ENCODE measurements around the gene ATP13A3. TPM values are rescaled to one million over a fixed set of nuclear protein-coding genes. Genes with fewer than 3 reads are reported as not detected.

Gene ATP13A3
- total and polyA plus RNA-seq, 2 of the 4 experiments (the other 2 are of a cell fraction) = 48.1 to 154 TPM

GRCh38 chr3:194392576-194392975, 94.2 kb downstream of the ATP13A3 start:
- Histone ChIP-seq H3K4me2 (ENCODE audit: low read depth, low read length) (no peak overlapping the region), H2AK5ac (ENCODE audit: low read depth, low read length) (no peak overlapping the region), H3K4me3 (ENCODE audit: insufficient read depth, low read depth, low read length) (no peak overlapping the region), H3K9ac (ENCODE audit: low read depth, low read length) (no peak overlapping the region), H3K9me3 (ENCODE audit: control insufficient read depth, insufficient read depth, low read length) (no peaks in the 10 kb centered on the region; the same call in none of the 2 replicates), H3K4me1 (ENCODE audit: control insufficient read depth, insufficient read depth, low read length) (peaks cover 8% of the 10 kb centered on the region), H3K14ac (replicated peaks; ENCODE audit: low read depth, low read length) (no peak overlapping the region), H2BK20ac (ENCODE audit: low read depth, low read length) (no peak overlapping the region), H4K8ac (ENCODE audit: low read depth in 2 of 2, low read length in 2 of 2) (no peak overlapping the region), H4K20me1 (ENCODE audit: insufficient read depth, low read length) (no peaks in the 10 kb centered on the region), H3K27ac (ENCODE audit: insufficient read depth, low read length) (no peak overlapping the region), H2BK120ac (ENCODE audit: low read depth, low read length) (no peak overlapping the region), H3K56ac (ENCODE audit: extremely low read depth, insufficient read depth, low read length) (no peak overlapping the region), H4K5ac (ENCODE audit: low read depth, low read length) (no peak overlapping the region), H3K18ac (ENCODE audit: low read depth, low read length) (no peak overlapping the region), H2AK9ac (replicated peaks; ENCODE audit: low read depth, low read length, poor library complexity) (no peak overlapping the region), H2AFZ (replicated peaks; ENCODE audit: low read length, poor library complexity) (no peak overlapping the region), H2BK15ac (ENCODE audit: low read depth, low read length) (no peak overlapping the region), H2BK5ac (ENCODE audit: low read depth, low read length, poor library complexity, severe bottlenecking) (no peak overlapping the region), H3K9me1 (ENCODE audit: insufficient read depth, low read length) (0 out of 2 replicates have a peak, but pooled peaks cover 3% of the 10 kb centered on the region), H4K91ac (ENCODE audit: insufficient read depth, low read depth, low read length) (no peak overlapping the region), H3K4ac (ENCODE audit: low read depth, low read length) (no peak overlapping the region), H3K79me1 (ENCODE audit: low read depth in 1 of 2, low read length in 2 of 2) (no peaks in the 10 kb centered on the region), H3K36me3 (ENCODE audit: control insufficient read depth, insufficient read depth, low read length) (no peaks in the 10 kb centered on the region), H3K27me3 (ENCODE audit: control insufficient read depth, insufficient read depth, low read length) (peaks cover 22% of the 10 kb centered on the region), H3K23ac (ENCODE audit: low read depth, low read length) (no peak overlapping the region)
- WGBS, 2 experiments (ENCODE audit: extremely low coverage in 2 of 2, insufficient read length in 1 of 2) = 24% methylated on average over 3 of the region's 7 CpGs; no CpG with 5 or more reads in 1 of the 2 experiments
- intact Hi-C loops (cut with micrococcal nuclease) (no loop called here), in situ Hi-C loops (cut with MboI; ENCODE audit: low sequenced_read_pairs) (loop anchor here (5.0 kb wide), 1 partner anchor 40 kb away; the partner anchor contains the start of gene CPN2), dilution Hi-C loops (cut with HindIII; ENCODE audit: low sequenced_read_pairs, unreplicated experiment) (no loop called here)
- TF ChIP-seq USF2 (IDR thresholded peaks at IDR 0.05; ENCODE audit: low read depth, low read length) (no peak), POLR2A (IDR thresholded peaks at IDR 0.05; ENCODE audit: low read depth, low read length) (no peak), RFX5 (IDR thresholded peaks at IDR 0.05; ENCODE audit: low read depth, low read length) (no peak), CTCF (conservative IDR thresholded peaks at IDR 0.05; ENCODE audit: low read depth, low read length) (no peak), ELK1 (IDR thresholded peaks at IDR 0.05; ENCODE audit: borderline replicate concordance, low read depth, low read length) (no peak), CHD1 (IDR thresholded peaks at IDR 0.05; ENCODE audit: low read depth, low read length) (no peak), MAZ (IDR thresholded peaks at IDR 0.05; ENCODE audit: borderline replicate concordance, low read depth, low read length) (no peak), FOS (IDR thresholded peaks at IDR 0.05; ENCODE audit: low read depth, low read length) (no peak), RAD21 (IDR thresholded peaks at IDR 0.05; ENCODE audit: low read length) (no peak), NFE2L2 (IDR thresholded peaks at IDR 0.05; ENCODE audit: low read depth, low read length) (no peak), MXI1 (IDR thresholded peaks at IDR 0.05; ENCODE audit: borderline replicate concordance, low read depth, low read length) (no peak), RCOR1 (IDR thresholded peaks at IDR 0.05; ENCODE audit: insufficient replicate concordance, low read length) (no peak), CEBPB (IDR thresholded peaks at IDR 0.05; ENCODE audit: low read depth, low read length) (no peak), BHLHE40 (IDR thresholded peaks at IDR 0.05; ENCODE audit: low read depth, low read length) (no peak), SMC3 (IDR thresholded peaks at IDR 0.05; ENCODE audit: low read depth, low read length) (no peak), MAFK (IDR thresholded peaks at IDR 0.05; ENCODE audit: low read depth, low read length) (no peak)
- ChIA-PET POLR2A (ENCODE audit: unreplicated experiment) (no interaction called here), CTCF (interaction anchor here (1.1 kb wide), 1 partner anchor 49 kb away, joined by 5 read pairs; no protein-coding TSS in a partner anchor)
- BruUV-seq (replicated peaks) = no TSS peak
- no peak for ATAC-seq (ENCODE audit: low read depth)
- DNase-seq = no peak

Measured in IMR-90 (cell line).